Fibroblast of lung (primary cell): ENCODE measurements around the gene GALNT17. TPM values are rescaled to one million over a fixed set of nuclear protein-coding genes. Genes with fewer than 3 reads are reported as not detected.

Source experiments
- DNase-seq, 2 donors: peaks; one replicate each; pipeline versions ENCODE4 v3.0.0 to v3.0.0-alpha.2; 2010; ENCODE audit warnings: low read depth in 2 of 2
- H2AFZ ChIP-seq: 2 replicates; pipeline ENCODE4 v1.5.1; 2012; ENCODE audit warnings: low read length, control low read depth, inconsistent platforms
- H3K27ac ChIP-seq: 2 replicates; pipeline ENCODE4 v1.5.1; 2011; ENCODE audit warnings: low read length, control low read depth; ENCODE audit not compliant: insufficient read depth
- H3K27me3 ChIP-seq: 2 replicates; pipeline ENCODE4 v1.5.1; 2011; ENCODE audit warnings: mild to moderate bottlenecking, low read length; ENCODE audit not compliant: control insufficient read depth, insufficient read depth
- H3K36me3 ChIP-seq: 2 replicates; pipeline ENCODE4 v1.5.1; 2011; ENCODE audit warnings: low read length; ENCODE audit not compliant: control insufficient read depth, insufficient read depth
- H3K4me1 ChIP-seq: 2 replicates; pipeline ENCODE4 v1.5.1; 2011; ENCODE audit warnings: low read length; ENCODE audit not compliant: control insufficient read depth, insufficient read depth; ENCODE audit errors: extremely low read depth
- H3K4me2 ChIP-seq: 2 replicates; pipeline ENCODE4 v1.5.1; 2011; ENCODE audit warnings: low read length, control low read depth; ENCODE audit not compliant: insufficient read depth; ENCODE audit errors: extremely low read depth
- H3K4me3 ChIP-seq, 4 experiments: fragments of 200-600 bp in 1 of 4; sonication (generic) in 1 of 4; replicated peaks in 1 of 4; 2 replicates each; pipeline ENCODE4 v1.5.1; 2011 to 2016; ENCODE audit warnings: low read length in 4 of 4, low read depth in 3 of 4, mild to moderate bottlenecking in 3 of 4, control low read depth in 2 of 4, inconsistent platforms in 1 of 4, mixed read lengths in 1 of 4; ENCODE audit not compliant: insufficient read depth in 1 of 4; ENCODE audit errors: control extremely low read depth in 1 of 4
- H3K79me2 ChIP-seq: 2 replicates; pipeline ENCODE4 v1.5.1; 2012; ENCODE audit warnings: mild to moderate bottlenecking, low read length, inconsistent platforms; ENCODE audit not compliant: control insufficient read depth, insufficient read depth
- H3K9ac ChIP-seq: 2 replicates; pipeline ENCODE4 v1.5.1; 2011; ENCODE audit warnings: mild to moderate bottlenecking, low read length, control low read depth; ENCODE audit not compliant: insufficient read depth
- H3K9me3 ChIP-seq: 2 replicates; pipeline ENCODE4 v1.5.1; 2012; ENCODE audit warnings: low read depth, low read length; ENCODE audit not compliant: control insufficient read depth, insufficient read depth
- H4K20me1 ChIP-seq: 2 replicates; pipeline ENCODE4 v1.5.1; 2011; ENCODE audit warnings: low read length; ENCODE audit not compliant: control insufficient read depth, insufficient read depth; ENCODE audit errors: extremely low read depth
- CTCF ChIP-seq, 2 donors: IDR thresholded peaks in 1 of 2; conservative IDR thresholded peaks in 1 of 2; 1 replicate in 1 of 2; 2 replicates in 1 of 2; pipeline ENCODE4 v1.5.1; 2011 to 2012; ENCODE audit warnings: low read length in 2 of 2, control low read depth in 1 of 2, inconsistent platforms in 1 of 2, low read depth in 1 of 2, mild to moderate bottlenecking in 1 of 2
- EZH2 ChIP-seq: IDR thresholded peaks from 2 replicates; pipeline ENCODE4 v1.5.1; 2012; ENCODE audit warnings: low read length, control low read depth, mild to moderate bottlenecking; ENCODE audit errors: missing control alignments
- polyA plus RNA-seq, 2 donors: library from polyadenylated mRNA; depleted of rRNA in 1 of 2; stranded (reverse) in 1 of 2; unstranded in 1 of 2; fragments of >200 nt; gene quantifications; 2 replicates each; pipeline ENCODE4 v1.2.1, GENCODE V29; 2011 to 2012; ENCODE audit warnings: missing spikeins in 1 of 2
- total RNA-seq: library from RNA; depleted of rRNA; stranded (reverse); fragments of >200 nt; gene quantifications from 2 replicates; pipeline ENCODE4 v1.2.1, GENCODE V29; 2014

The GALNT17 gene
- total and polyA plus RNA-seq, 2 donors (not counting 1 experiment from before 2014, with no cell fraction given): under 0.01 TPM; not detected in 1

- H2AFZ ChIP-seq: no peak overlapping the region
- TF ChIP-seq CTCF (conservative IDR thresholded peaks at IDR 0.05 in 1 of 2, IDR thresholded peaks at IDR 0.05 in 1 of 2; ENCODE audit: low read depth in 1 of 2, low read length in 2 of 2): no peak
- no peak for TF ChIP-seq EZH2
- no peaks in the 10 kb centered on the region for H3K27me3 ChIP-seq
- H3K79me2 ChIP-seq: no peaks in the 10 kb centered on the region
- H3K4me3 ChIP-seq: no peak overlapping the region
- no peaks in the 10 kb centered on the region for H3K4me1 ChIP-seq
- no peaks in the 10 kb centered on the region for H3K9me3 ChIP-seq
- no peaks in the 10 kb centered on the region for H3K36me3 ChIP-seq
- DNase-seq: peak in 1 of 2 donors; percentile 45
- H3K9ac ChIP-seq: no peak overlapping the region
- H3K27ac ChIP-seq: no peak overlapping the region
- H4K20me1 ChIP-seq: no peaks in the 10 kb centered on the region
- no peak overlapping the region for H3K4me2 ChIP-seq
Observed at GRCh38 chr7:71243736-71244410, 111.9 kb downstream of the GALNT17 start.

DNA sequence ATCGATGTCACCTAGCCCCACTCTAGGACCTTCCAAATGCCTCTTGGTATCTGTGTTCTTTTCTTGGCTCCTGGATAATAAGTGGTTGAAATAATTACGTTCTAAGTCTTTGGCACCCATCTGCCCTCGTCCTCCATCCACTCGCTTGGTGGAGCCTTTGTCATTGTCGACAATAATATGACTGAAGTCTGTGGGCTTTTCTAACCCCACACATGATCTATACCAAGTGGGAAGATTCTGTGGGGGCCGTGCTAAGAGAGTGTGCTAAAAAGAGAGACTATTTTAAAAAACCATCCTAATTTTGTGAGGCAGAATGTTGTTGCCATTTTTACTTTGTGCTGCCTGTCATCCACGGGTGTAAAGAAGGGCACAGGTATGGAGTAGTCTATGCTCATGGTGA lies 113.1 kb downstream of the GALNT17 start:
- no peak overlapping the region for H3K4me2 ChIP-seq
- no peak overlapping the region for H3K9ac ChIP-seq
- H3K79me2 ChIP-seq: no peaks in the 10 kb centered on the region
- no peaks in the 10 kb centered on the region for H3K36me3 ChIP-seq
- no peaks in the 10 kb centered on the region for H3K27me3 ChIP-seq
- H2AFZ ChIP-seq: no peak overlapping the region
- no peak for DNase-seq
- H3K9me3 ChIP-seq: no peaks in the 10 kb centered on the region
- TF ChIP-seq CTCF (conservative IDR thresholded peaks at IDR 0.05 in 1 of 2, IDR thresholded peaks at IDR 0.05 in 1 of 2; ENCODE audit: low read depth in 1 of 2, low read length in 2 of 2): no peak
- no peak for TF ChIP-seq EZH2
- H4K20me1 ChIP-seq: no peaks in the 10 kb centered on the region
- no peak overlapping the region for H3K4me3 ChIP-seq
- H3K4me1 ChIP-seq: no peaks in the 10 kb centered on the region
- no peak overlapping the region for H3K27ac ChIP-seq

- no peaks in the 10 kb centered on the region for H3K4me1 ChIP-seq
- no peak overlapping the region for H3K9ac ChIP-seq
- no peak overlapping the region for H3K4me3 ChIP-seq
- no peaks in the 10 kb centered on the region for H3K9me3 ChIP-seq
- H3K27ac ChIP-seq: no peak overlapping the region
- DNase-seq: no peak
- no peak overlapping the region for H2AFZ ChIP-seq
- TF ChIP-seq CTCF (conservative IDR thresholded peaks at IDR 0.05 in 1 of 2, IDR thresholded peaks at IDR 0.05 in 1 of 2; ENCODE audit: low read depth in 1 of 2, low read length in 2 of 2) (no peak), EZH2 (no peak)
- H4K20me1 ChIP-seq: no peaks in the 10 kb centered on the region
- H3K79me2 ChIP-seq: no peaks in the 10 kb centered on the region
- no peaks in the 10 kb centered on the region for H3K36me3 ChIP-seq
- no peak overlapping the region for H3K4me2 ChIP-seq
- no peaks in the 10 kb centered on the region for H3K27me3 ChIP-seq
Observed at GRCh38 chr7:71251706-71252105, 119.8 kb downstream of the GALNT17 start.
